H1 (cell line): ENCODE data around the gene CDH26. TPM values are rescaled to one million over a fixed set of nuclear protein-coding genes. Genes with fewer than 3 reads are reported as not detected.

Experiments used
- CTCF ChIA-PET: fragments of 300-600 bp; sonication (Branson Sonifier 250); formaldehyde crosslinking; loops from one replicate; lab custom pipeline; 2021; ENCODE audit not compliant: partially characterized antibody; lab: Charles Lee
- POLR2A ChIA-PET: fragments of 300-600 bp; sonication (Branson Sonifier 250); formaldehyde crosslinking; loops from one replicate; lab custom pipeline; 2021; ENCODE audit warnings: inconsistent platforms; ENCODE audit not compliant: partially characterized antibody; lab: Charles Lee
- DNase-seq, 2 experiments: peaks; one replicate each; pipeline versions ENCODE4 v3.0.0 to v3.0.0-alpha.2; 2010 to 2022; ENCODE audit warnings: low spot score in 2 of 2, low read depth in 1 of 2, mixed read lengths in 1 of 2
- FAIRE-seq: peaks from 2 replicates; lab custom pipeline; 2011; peaks lifted over from hg19 to GRCh38; lab: Jason Lieb, UNC
- H2AFZ ChIP-seq: 2 replicates; pipeline ENCODE4 v1.8.1; 2012; ENCODE audit warnings: low read length, inconsistent platforms
- H2AK5ac ChIP-seq: 2 replicates; pipeline ENCODE4 v1.6.1; 2013; ENCODE audit warnings: low read depth, low read length
- H2BK120ac ChIP-seq: replicated peaks from 2 replicates; pipeline ENCODE3; 2013; ENCODE audit warnings: low read depth, low read length, inconsistent platforms
- H2BK12ac ChIP-seq: 2 replicates; pipeline ENCODE4 v1.6.1; 2013; ENCODE audit warnings: low read depth, low read length
- H2BK15ac ChIP-seq: 2 replicates; pipeline ENCODE4 v1.6.1; 2013; ENCODE audit warnings: low read length
- H2BK20ac ChIP-seq: 2 replicates; pipeline ENCODE4 v1.6.1; 2013; ENCODE audit warnings: low read length
- H2BK5ac ChIP-seq: 2 replicates; pipeline ENCODE4 v1.6.1; 2013; ENCODE audit warnings: low read depth, low read length
- H3K14ac ChIP-seq: 2 replicates; pipeline ENCODE4 v1.6.1; 2013; ENCODE audit warnings: inconsistent platforms; ENCODE audit not compliant: insufficient read length
- H3K18ac ChIP-seq: 2 replicates; pipeline ENCODE4 v1.6.1; 2013; ENCODE audit warnings: low read length; ENCODE audit errors: extremely low read depth
- H3K23ac ChIP-seq: 2 replicates; pipeline ENCODE4 v1.6.1; 2013; ENCODE audit warnings: inconsistent platforms; ENCODE audit not compliant: insufficient read length
- H3K23me2 ChIP-seq: 2 replicates; pipeline ENCODE4 v1.6.1; 2013; ENCODE audit warnings: low read depth, low read length
- H3K27ac ChIP-seq: 2 replicates; pipeline ENCODE4 v1.6.1; 2011; ENCODE audit warnings: low read depth, low read length, inconsistent platforms
- H3K27me3 ChIP-seq, 4 experiments: replicated peaks in 1 of 4; 1 replicate in 1 of 4; 2 replicates in 3 of 4; pipeline versions ENCODE4 v1.6.1 to v1.8.1; 2011 to 2013; ENCODE audit warnings: low read length in 3 of 4, mild to moderate bottlenecking in 3 of 4, inconsistent platforms in 2 of 4, mixed read lengths in 2 of 4, moderate library complexity in 1 of 4; ENCODE audit not compliant: control insufficient read depth in 3 of 4, insufficient read depth in 3 of 4; ENCODE audit errors: extremely low read depth in 1 of 4
- H3K36me3 ChIP-seq, 4 experiments: 2 replicates each; pipeline versions ENCODE4 v1.6.1 to v1.8.1; 2011 to 2013; ENCODE audit warnings: mild to moderate bottlenecking in 4 of 4, low read length in 3 of 4, moderate library complexity in 2 of 4, control low read depth in 1 of 4, inconsistent platforms in 1 of 4; ENCODE audit not compliant: insufficient read depth in 4 of 4, control insufficient read depth in 2 of 4
- H3K4ac ChIP-seq: replicated peaks from 2 replicates; pipeline ENCODE3; 2013; ENCODE audit warnings: low read length, low read depth, mixed read lengths, inconsistent platforms; ENCODE audit not compliant: insufficient read length
- H3K4me1 ChIP-seq, 4 experiments: replicated peaks in 1 of 4; 1 replicate in 1 of 4; 2 replicates in 3 of 4; pipeline versions ENCODE4 v1.6.1 to v1.8.1; 2011 to 2013; ENCODE audit warnings: low read length in 3 of 4, inconsistent platforms in 2 of 4, mixed read lengths in 1 of 4; ENCODE audit not compliant: insufficient read depth in 4 of 4, control insufficient read depth in 3 of 4
- H3K4me2 ChIP-seq, 2 experiments: 2 replicates each; pipeline versions ENCODE4 v1.6.1 to v1.8.1; 2011 to 2013; ENCODE audit warnings: low read depth in 2 of 2, low read length in 2 of 2, control low read depth in 1 of 2, inconsistent platforms in 1 of 2, mild to moderate bottlenecking in 1 of 2; ENCODE audit not compliant: insufficient read depth in 1 of 2
- H3K4me3 ChIP-seq, 4 experiments: fragments of 200-600, 300-600 bp in 1 of 4; sonication (generic), shearing (Covaris generic), sonication (Bioruptor Twin) in 1 of 4; 2 replicates each; pipeline versions ENCODE4 v1.5.1 to v1.8.1; 2011 to 2016; ENCODE audit warnings: low read length in 4 of 4, low read depth in 3 of 4, control low read depth in 2 of 4, inconsistent platforms in 2 of 4, mild to moderate bottlenecking in 2 of 4, mixed read lengths in 1 of 4, moderate library complexity in 1 of 4; ENCODE audit not compliant: insufficient read depth in 2 of 4; ENCODE audit errors: extremely low read depth in 1 of 4
- H3K56ac ChIP-seq: replicated peaks from 2 replicates; pipeline ENCODE3; 2013; ENCODE audit warnings: low read depth, mild to moderate bottlenecking, mixed read lengths, low read length, inconsistent platforms; ENCODE audit not compliant: insufficient read length
- H3K79me1 ChIP-seq: 2 replicates; pipeline ENCODE4 v1.6.1; 2013; ENCODE audit warnings: low read depth, low read length, control low read depth
- H3K79me2 ChIP-seq, 2 experiments: 2 replicates each; pipeline versions ENCODE4 v1.6.1 to v1.8.1; 2012 to 2013; ENCODE audit warnings: low read length in 2 of 2, mild to moderate bottlenecking in 2 of 2, inconsistent platforms in 1 of 2; ENCODE audit not compliant: insufficient read depth in 2 of 2, control insufficient read depth in 1 of 2
- H3K9ac ChIP-seq, 4 experiments: replicated peaks in 1 of 4; 1 replicate in 1 of 4; 2 replicates in 3 of 4; pipeline versions ENCODE4 v1.6.1 to v1.8.1; 2011 to 2013; ENCODE audit warnings: low read depth in 3 of 4, low read length in 3 of 4, control low read depth in 2 of 4, mild to moderate bottlenecking in 2 of 4, moderate library complexity in 2 of 4, inconsistent platforms in 1 of 4; ENCODE audit errors: extremely low read depth in 1 of 4
- H3K9me3 ChIP-seq, 2 experiments: 2 replicates each; pipeline versions ENCODE4 v1.6.1 to v1.8.1; 2012 to 2013; ENCODE audit warnings: mild to moderate bottlenecking in 2 of 2, moderate library complexity in 2 of 2, control low read depth in 1 of 2, inconsistent platforms in 1 of 2, low read depth in 1 of 2, low read length in 1 of 2, mixed read lengths in 1 of 2; ENCODE audit not compliant: insufficient read depth in 2 of 2
- H4K20me1 ChIP-seq, 2 experiments: replicated peaks in 1 of 2; 2 replicates each; pipeline versions ENCODE3 to v1.8.1; 2011 to 2013; ENCODE audit warnings: inconsistent platforms in 2 of 2, low read length in 2 of 2, mild to moderate bottlenecking in 1 of 2; ENCODE audit not compliant: insufficient read depth in 2 of 2, control insufficient read depth in 1 of 2
- H4K5ac ChIP-seq: 2 replicates; pipeline ENCODE4 v1.6.1; 2013; ENCODE audit warnings: low read length, low read depth, mixed read lengths, inconsistent platforms; ENCODE audit not compliant: insufficient read length
- H4K8ac ChIP-seq: 2 replicates; pipeline ENCODE4 v1.8.0; 2013; ENCODE audit warnings: mild to moderate bottlenecking, moderate library complexity, low read length, inconsistent platforms; ENCODE audit not compliant: insufficient read depth; ENCODE audit errors: extremely low read depth
- H4K91ac ChIP-seq: replicated peaks from 2 replicates; pipeline ENCODE3; 2013; ENCODE audit warnings: low read length, mixed read lengths, inconsistent platforms; ENCODE audit not compliant: insufficient read length
- ASH2L ChIP-seq: fragments of 200-600, 300-600 bp; sonication (generic); IDR thresholded peaks from one replicate; pipeline ENCODE4 v1.7.1; 2017; ENCODE audit warnings: low read length
- HDAC2 ChIP-seq, 2 experiments: fragments of 300-600 bp in 1 of 2; sonication (generic) in 1 of 2; IDR thresholded peaks; 2 replicates each; pipeline ENCODE4 v1.6.1; 2011 to 2012; ENCODE audit warnings: low read depth in 2 of 2, low read length in 2 of 2, mild to moderate bottlenecking in 2 of 2, moderate library complexity in 2 of 2, borderline replicate concordance in 1 of 2, inconsistent platforms in 1 of 2
- NRF1 ChIP-seq: IDR thresholded peaks from 2 replicates; pipeline ENCODE4 v1.6.1; 2011; ENCODE audit warnings: mild to moderate bottlenecking, low read depth, low read length, improper control_type of control experiment
- POLR2A ChIP-seq, 2 experiments: IDR thresholded peaks; 1 replicate in 1 of 2; 2 replicates in 1 of 2; pipeline ENCODE4 v1.6.1; 2011; ENCODE audit warnings: low read depth in 2 of 2, low read length in 2 of 2, mild to moderate bottlenecking in 2 of 2; ENCODE audit errors: control extremely low read depth in 1 of 2
- SIN3A ChIP-seq, 2 experiments: IDR thresholded peaks in 1 of 2; conservative IDR thresholded peaks in 1 of 2; 2 replicates each; pipeline ENCODE4 v1.6.1; 2011 to 2012; ENCODE audit warnings: low read length in 2 of 2, improper control_type of control experiment in 1 of 2, low read depth in 1 of 2, mild to moderate bottlenecking in 1 of 2
- SIX5 ChIP-seq: IDR thresholded peaks from 2 replicates; pipeline ENCODE4 v1.6.1; 2011; ENCODE audit warnings: mild to moderate bottlenecking, low read depth, low read length
- SP4 ChIP-seq: IDR thresholded peaks from 2 replicates; pipeline ENCODE4 v1.6.1; 2012; ENCODE audit warnings: low read length, inconsistent platforms
- SRF ChIP-seq: IDR thresholded peaks from 2 replicates; pipeline ENCODE4 v1.6.1; 2011; ENCODE audit warnings: mild to moderate bottlenecking, low read depth, low read length, moderate library complexity
- YY1 ChIP-seq: IDR thresholded peaks from 2 replicates; pipeline ENCODE4 v1.6.1; 2011; ENCODE audit warnings: low read depth, mild to moderate bottlenecking, low read length
- WGBS, 2 experiments: shearing (Covaris generic) in 1 of 2; methylation state at CpG; one replicate each; pipeline versions ENCODE4 v1.1.6 to v1.1.7; 2013 to 2015; ENCODE audit warnings: low lambda C conversion rate in 2 of 2, mixed read lengths in 2 of 2, inconsistent platforms in 1 of 2, low coverage in 1 of 2, missing lambda C conversion rate in 1 of 2; ENCODE audit not compliant: insufficient replicate concordance in 2 of 2, insufficient coverage in 1 of 2, insufficient read length in 1 of 2; ENCODE audit errors: extremely low coverage in 1 of 2, missing lambda C conversion rate in 1 of 2; 5-methylcytosine and 5-hydroxymethylcytosine counted together
- polyA plus RNA-seq, 7 experiments: library from polyadenylated mRNA; depleted of rRNA in 3 of 7; stranded (reverse) in 5 of 7; unstranded in 2 of 7; fragments of >200 nt in 5 of 7; fragments of 200-250 nt in 2 of 7; gene quantifications; 1 replicate in 5 of 7; 2 replicates in 1 of 7; 4 replicates in 1 of 7; pipeline versions ENCODE4 v1.2.1 to v1.2.3, GENCODE V29; 2011 to 2013; ENCODE audit warnings: missing spikeins in 2 of 7, mixed read lengths in 2 of 7
- total RNA-seq: library from RNA; stranded (reverse); fragmentation: NEBNext Ultra II Directional; extraction: Animal tissue kit (Norgen Biotek cat#: 25700); gene quantifications from 2 replicates; pipeline ENCODE4 v1.2.1, GENCODE V29; 2021

The CDH26 gene
- total and polyA plus RNA-seq, 2 of the 8 experiments (the other 6 are each of a cell fraction or from before 2014, with no cell fraction given): 1.5 to 1.7 TPM

DNA sequence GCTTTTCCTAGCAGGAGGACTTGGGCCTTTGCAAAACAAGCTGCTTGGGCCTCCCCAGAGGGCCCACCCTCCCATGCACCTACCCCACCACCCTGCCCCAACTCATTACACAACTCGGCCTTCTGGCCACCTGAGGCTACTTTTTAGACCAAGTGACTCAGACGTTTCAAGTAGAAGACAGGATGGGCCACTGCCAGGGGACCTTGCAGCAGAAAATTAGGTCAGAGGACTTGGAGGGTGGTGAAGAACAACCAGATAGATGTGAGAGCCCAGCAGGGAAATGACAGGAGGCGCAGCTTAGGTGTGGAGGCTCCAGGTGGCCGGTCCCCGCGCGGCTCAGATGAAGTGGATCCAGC is 19.5 kb upstream of the CDH26 start:
- POLR2A ChIA-PET: no interaction called here
- no peak for FAIRE-seq
- H4K8ac ChIP-seq: no peak overlapping the region
- TF ChIP-seq ASH2L: no peak
- TF ChIP-seq SRF: no peak
- no peak for TF ChIP-seq SP4
- TF ChIP-seq YY1: no peak
- TF ChIP-seq HDAC2 (IDR thresholded peaks at IDR 0.05; ENCODE audit: borderline replicate concordance in 1 of 2, low read depth in 2 of 2, low read length in 2 of 2): no peak
- TF ChIP-seq SIX5: no peak
- TF ChIP-seq SIN3A (conservative IDR thresholded peaks at IDR 0.05 in 1 of 2, IDR thresholded peaks at IDR 0.05 in 1 of 2; ENCODE audit: low read depth in 1 of 2, low read length in 2 of 2): no peak
- TF ChIP-seq POLR2A (IDR thresholded peaks at IDR 0.05; ENCODE audit: control extremely low read depth in 1 of 2, low read depth in 2 of 2, low read length in 2 of 2): no peak
- no peak for TF ChIP-seq NRF1

More for the DNA sequence above, 19.5 kb upstream of the CDH26 start:
- Histone ChIP-seq H4K20me1 (peaks cover 0 to 7% of the 10 kb centered on the region in 2 experiments), H2BK5ac (no peak overlapping the region), H3K9me3 (peaks cover 5 to 9% of the 10 kb centered on the region in 2 experiments; a peak in 3 of 4 replicates), H3K27ac (no peak overlapping the region), H2BK15ac (no peak overlapping the region), H3K4me2 (no peak overlapping the region), H3K79me1 (no peaks in the 10 kb centered on the region), H2AK5ac (no peak overlapping the region), H3K23ac (no peak overlapping the region), H3K14ac (no peak overlapping the region), H3K79me2 (peaks cover 0 to 5% of the 10 kb centered on the region in 2 experiments; a peak in 1 of 4 replicates), H2AFZ (no peak overlapping the region), H4K91ac (no peak overlapping the region), H3K18ac (no peak overlapping the region), H3K9ac (no peak overlapping the region), H4K5ac (no peak overlapping the region), H3K23me2 (peaks cover 18% of the 10 kb centered on the region), H3K56ac (no peak overlapping the region), H3K36me3 (peaks cover 0 to 7% (median 4%) of the 10 kb centered on the region in 4 experiments; a peak in 3 of 8 replicates), H3K4me3 (no peak overlapping the region), H2BK20ac (no peak overlapping the region), H2BK120ac (no peak overlapping the region), H3K27me3 (peaks cover 9 to 26% (median 20%) of the 10 kb centered on the region in 4 experiments), H2BK12ac (no peak overlapping the region), H3K4ac (no peak overlapping the region), H3K4me1 (peaks cover 0 to 4% (median 2%) of the 10 kb centered on the region in 4 experiments; a peak in 4 of 7 replicates)
- 93% methylated on average over 7 of the region's 7 CpGs; no CpG with 5 or more reads in 1 of the 2 experiments for WGBS, 2 experiments
- DNase-seq: no peak
- CTCF ChIA-PET: interaction anchor here (0.6 to 1.4 kb wide), 4 partner anchors 11 to 119 kb away, joined by 3 to 6 read pairs (median 4); no protein-coding TSS in a partner anchor
